Smooth muscle cell (in vitro differentiated cells): ENCODE data around the gene OR13C4. TPM values are rescaled to one million over a fixed set of nuclear protein-coding genes. Genes with fewer than 3 reads are reported as not detected.

ENCODE experiments used
- DNase-seq: peaks from one replicate; lab custom pipeline; 2025; ENCODE audit not compliant: unreplicated experiment; lab: John Stamatoyannopoulos, UW
- H2AFZ ChIP-seq: fragments of 200-600 bp; sonication (generic); 2 replicates; pipeline ENCODE4 v1.6.0; 2016; ENCODE audit warnings: antibody characterized with exemption, low read depth, mild to moderate bottlenecking
- H3F3A ChIP-seq: fragments of 200-600 bp; sonication (generic); 2 replicates; pipeline ENCODE4 v1.6.0; 2017; ENCODE audit warnings: antibody characterized with exemption, low read depth
- H3K27ac ChIP-seq: fragments of 200-600 bp; sonication (generic); 2 replicates; pipeline ENCODE4 v1.5.1; 2016; ENCODE audit warnings: low read depth, mild to moderate bottlenecking
- H3K27me3 ChIP-seq: fragments of 200-600 bp; sonication (generic); 2 replicates; pipeline ENCODE4 v1.6.1; 2016; ENCODE audit warnings: low read depth, mild to moderate bottlenecking
- H3K36me3 ChIP-seq: fragments of 200-600 bp; sonication (generic); 2 replicates; pipeline ENCODE4 v1.5.1; 2016; ENCODE audit warnings: low read depth
- H3K4me1 ChIP-seq: fragments of 200-600 bp; sonication (generic); 2 replicates; pipeline ENCODE4 v1.5.1; 2016; ENCODE audit warnings: low read depth
- H3K4me2 ChIP-seq: fragments of 200-600 bp; sonication (generic); 2 replicates; pipeline ENCODE4 v1.6.0; 2016; ENCODE audit warnings: mild to moderate bottlenecking
- H3K4me3 ChIP-seq: fragments of 200-600 bp; sonication (generic); 2 replicates; pipeline ENCODE4 v1.5.1; 2016; ENCODE audit warnings: mild to moderate bottlenecking
- H3K79me2 ChIP-seq: fragments of 200-600 bp; sonication (generic); 2 replicates; pipeline ENCODE4 v1.6.0; 2016; ENCODE audit warnings: low read depth, mild to moderate bottlenecking
- H3K9ac ChIP-seq: fragments of 200-600 bp; sonication (generic); 2 replicates; pipeline ENCODE4 v1.6.0; 2016; ENCODE audit warnings: low read depth
- H3K9me3 ChIP-seq: fragments of 200-600 bp; sonication (generic); replicated peaks from 2 replicates; pipeline ENCODE4 v1.5.1; 2016; ENCODE audit warnings: low read depth
- H4K20me1 ChIP-seq: fragments of 200-600 bp; sonication (generic); 2 replicates; pipeline ENCODE4 v1.6.0; 2016; ENCODE audit warnings: low read depth
- CTCF ChIP-seq: fragments of 200-600 bp; sonication (generic); IDR thresholded peaks from 2 replicates; pipeline ENCODE4 v1.5.1; 2017; ENCODE audit warnings: borderline replicate concordance, mild to moderate bottlenecking, antibody characterized with exemption; ENCODE audit not compliant: insufficient read depth, poor library complexity, severe bottlenecking
- WGBS: methylation state at CpG from one replicate; pipeline ENCODE4 v1.1.7; 2016; ENCODE audit warnings: low lambda C conversion rate; 5-methylcytosine and 5-hydroxymethylcytosine counted together
- polyA plus RNA-seq: library from polyadenylated mRNA; unstranded; fragments of >200 nt; fragmentation: Nextera tagmentation; extraction: Ambion mirVana; gene quantifications from 2 replicates; pipeline ENCODE4 v1.2.1, GENCODE V29; 2016
- total RNA-seq: library from RNA; depleted of rRNA; stranded (reverse); fragments of >200 nt; gene quantifications from 2 replicates; pipeline ENCODE4 v1.2.3, GENCODE V29; 2014

The OR13C4 gene
- total and polyA plus RNA-seq, 2 experiments from 2014 or later = not detected

- H3K27me3 ChIP-seq = no peaks in the 10 kb centered on the region
- no peaks in the 10 kb centered on the region for H3K36me3 ChIP-seq
- no peaks in the 10 kb centered on the region for H3K9me3 ChIP-seq
- WGBS = 49% methylated on average over 3 of the region's 3 CpGs
- TF ChIP-seq CTCF = peak; percentile 18
- no peak overlapping the region for H3K27ac ChIP-seq
- no peak overlapping the region for H3K4me3 ChIP-seq
- no peaks in the 10 kb centered on the region for H3K79me2 ChIP-seq
- H3K4me1 ChIP-seq = no peaks in the 10 kb centered on the region
- no peak for DNase-seq
- no peak overlapping the region for H3K9ac ChIP-seq
- no peaks in the 10 kb centered on the region for H4K20me1 ChIP-seq
- no peak overlapping the region for H2AFZ ChIP-seq
- H3F3A ChIP-seq = no peaks in the 10 kb centered on the region
- H3K4me2 ChIP-seq = no peak overlapping the region
Observed at GRCh38 chr9:104494808-104495207, 32.2 kb downstream of the OR13C4 start.

GRCh38 chr9:104485014-104485413, 42.0 kb downstream of the OR13C4 start:
- no peaks in the 10 kb centered on the region for H3K27me3 ChIP-seq
- no peaks in the 10 kb centered on the region for H3K36me3 ChIP-seq
- H3K9me3 ChIP-seq = no peaks in the 10 kb centered on the region
- H2AFZ ChIP-seq = no peak overlapping the region
- no peak overlapping the region for H3K9ac ChIP-seq
- H3K4me2 ChIP-seq = no peak overlapping the region
- TF ChIP-seq CTCF = no peak
- H4K20me1 ChIP-seq = no peaks in the 10 kb centered on the region
- no peaks in the 10 kb centered on the region for H3F3A ChIP-seq
- H3K4me3 ChIP-seq = no peak overlapping the region
- no peak overlapping the region for H3K27ac ChIP-seq
- no peaks in the 10 kb centered on the region for H3K79me2 ChIP-seq
- DNase-seq = no peak
- 91% methylated on average over 2 of the region's 2 CpGs for WGBS
- H3K4me1 ChIP-seq = no peaks in the 10 kb centered on the region

GRCh38 chr9:104482921-104483570, 44.0 kb downstream of the OR13C4 start:
- 89% methylated on average over 5 of the region's 5 CpGs for WGBS
- no peaks in the 10 kb centered on the region for H3K9me3 ChIP-seq
- TF ChIP-seq CTCF = no peak

More at GRCh38 chr9:104482921-104483570, 44.0 kb downstream of the OR13C4 start:
- Histone ChIP-seq H3F3A (no peaks in the 10 kb centered on the region), H3K36me3 (no peaks in the 10 kb centered on the region), H3K27ac (no peak overlapping the region), H4K20me1 (no peaks in the 10 kb centered on the region), H3K79me2 (no peaks in the 10 kb centered on the region), H3K4me3 (no peak overlapping the region), H3K27me3 (no peaks in the 10 kb centered on the region), H2AFZ (no peak overlapping the region), H3K4me2 (no peak overlapping the region), H3K9ac (no peak overlapping the region), H3K4me1 (no peaks in the 10 kb centered on the region)
- DNase-seq = no peak

Other genes starting within 250 kb of the OR13C4 start
- not detected in 2 replicates for gene OR13F1, start 22.9 kb downstream of the OR13C4 start, total RNA-seq
- gene OR13F1, start 22.9 kb downstream of the OR13C4 start, polyA plus RNA-seq = not detected in 2 replicates
- not detected in 2 replicates for gene OR13C3, start 9.6 kb upstream of the OR13C4 start, total RNA-seq
- not detected in 2 replicates for gene OR13C3, start 9.6 kb upstream of the OR13C4 start, polyA plus RNA-seq
- gene OR13C8, start 42.0 kb upstream of the OR13C4 start, total RNA-seq = not detected in 2 replicates
- not detected in 2 replicates for gene OR13C8, start 42.0 kb upstream of the OR13C4 start, polyA plus RNA-seq
- not detected in 2 replicates for gene OR13C5, start 72.2 kb upstream of the OR13C4 start, total RNA-seq
- gene OR13C5, start 72.2 kb upstream of the OR13C4 start, polyA plus RNA-seq = not detected in 2 replicates
- gene OR13C2, start 78.4 kb upstream of the OR13C4 start, total RNA-seq = not detected in 2 replicates
- not detected in 2 replicates for gene OR13C2, start 78.4 kb upstream of the OR13C4 start, polyA plus RNA-seq
- not detected in 2 replicates for gene OR13C9, start 91.0 kb upstream of the OR13C4 start, total RNA-seq
- gene OR13C9, start 91.0 kb upstream of the OR13C4 start, polyA plus RNA-seq = not detected in 2 replicates
- gene OR13D1, start 167.3 kb upstream of the OR13C4 start, total RNA-seq = not detected in 2 replicates
- not detected in 2 replicates for gene OR13D1, start 167.3 kb upstream of the OR13C4 start, polyA plus RNA-seq
- 31.4 and 41.9 TPM in 2 replicates for gene NIPSNAP3A, start 220.5 kb upstream of the OR13C4 start, total RNA-seq
- 24.3 and 29.3 TPM in 2 replicates for gene NIPSNAP3A, start 220.5 kb upstream of the OR13C4 start, polyA plus RNA-seq
- 3.6 and 6.7 TPM in 2 replicates for gene NIPSNAP3B, start 236.9 kb upstream of the OR13C4 start, total RNA-seq
- gene NIPSNAP3B, start 236.9 kb upstream of the OR13C4 start, polyA plus RNA-seq = 1.5 and 2.0 TPM in 2 replicates